COR-L47 (cell line): ENCODE measurements around the gene ARIH1.

Experiments used
- DNase-seq: peaks from one replicate; lab custom pipeline; 2025; lab: John Stamatoyannopoulos, UW

Gene ARIH1

GRCh38 chr15:72487070-72487797 is 13.1 kb downstream of the ARIH1 start:
- DNase-seq, result no peak

GRCh38 chr15:72488558-72488957 is 14.4 kb downstream of the ARIH1 start:
- no peak for DNase-seq

- no peak for DNase-seq
These were observed 15.9 kb downstream of the ARIH1 start for GRCh38 chr15:72489943-72490554.

GRCh38 chr15:72491768-72492167 is 17.6 kb downstream of the ARIH1 start:
- DNase-seq, result no peak

GRCh38 chr15:72492733-72493132 is 18.6 kb downstream of the ARIH1 start:
- no peak for DNase-seq

- DNase-seq, result no peak
These were observed 19.1 kb downstream of the ARIH1 start for GRCh38 chr15:72493220-72493619.

GRCh38 chr15:72495007-72495406 is 20.9 kb downstream of the ARIH1 start:
- DNase-seq, result no peak

- DNase-seq, result no peak
These were observed 22.7 kb downstream of the ARIH1 start for GRCh38 chr15:72496783-72497182.

GRCh38 chr15:72497402-72497801 is 23.3 kb downstream of the ARIH1 start:
- DNase-seq, result no peak

GRCh38 chr15:72502220-72502809 is 28.2 kb downstream of the ARIH1 start:
- no peak for DNase-seq

GRCh38 chr15:72503147-72503546 is 29.0 kb downstream of the ARIH1 start:
- no peak for DNase-seq

- no peak for DNase-seq
These were observed 33.4 kb downstream of the ARIH1 start for GRCh38 chr15:72507402-72508092.

- no peak for DNase-seq
These were observed 35.4 kb downstream of the ARIH1 start for GRCh38 chr15:72509484-72509883.

- DNase-seq, result no peak
These were observed 37.4 kb downstream of the ARIH1 start for GRCh38 chr15:72511536-72511935.

GRCh38 chr15:72515591-72516389 is 41.7 kb downstream of the ARIH1 start:
- DNase-seq, result no peak

GRCh38 chr15:72516777-72517176 is 42.6 kb downstream of the ARIH1 start:
- no peak for DNase-seq

- no peak for DNase-seq
These were observed 47.6 kb downstream of the ARIH1 start for GRCh38 chr15:72521682-72522081.

- no peak for DNase-seq
These were observed 59.0 kb downstream of the ARIH1 start for GRCh38 chr15:72532991-72533601.

- DNase-seq, result no peak
These were observed 60.4 kb downstream of the ARIH1 start for GRCh38 chr15:72534523-72534922.

- no peak for DNase-seq
These were observed 61.8 kb downstream of the ARIH1 start for GRCh38 chr15:72535911-72536310.

GRCh38 chr15:72536506-72536905 is 62.4 kb downstream of the ARIH1 start:
- no peak for DNase-seq

GRCh38 chr15:72538931-72539330 is 64.8 kb downstream of the ARIH1 start:
- no peak for DNase-seq
